ENCODE measurements around the gene LAP3. TPM values are rescaled to one million over a fixed set of nuclear protein-coding genes. Genes with fewer than 3 reads are reported as not detected.

LAP3 gene
- total and polyA plus RNA-seq, 12 donors: 22.7 to 176 (median 105) TPM

DNA sequence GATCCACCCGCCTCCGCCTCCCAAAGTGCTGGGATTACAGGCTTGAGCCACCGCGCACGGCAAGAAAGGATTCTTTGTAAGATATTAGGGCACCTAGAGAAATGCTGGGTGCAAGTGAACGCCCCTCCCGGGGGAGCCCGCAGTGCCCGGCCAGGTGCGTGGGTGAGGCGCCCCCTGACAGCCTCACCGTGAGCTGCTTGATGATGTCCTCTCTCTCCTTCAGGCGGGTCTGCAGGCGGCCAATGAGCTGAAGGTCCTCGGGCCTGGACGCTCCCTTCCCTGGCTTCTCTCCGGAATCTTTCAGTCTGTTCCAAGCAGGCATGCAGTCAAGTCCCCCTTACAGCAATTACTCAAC is 59.3 kb downstream of the LAP3 start:
- Histone ChIP-seq H3K4me3 (no peak overlapping the region), H3K27me3 (no peaks in the 10 kb centered on the region), H3K27ac (no peak overlapping the region), H3K36me3 (replicated peaks in 1 of 2) (peaks cover 0 to 32% of the 10 kb centered on the region in 2 donors), H3K9me3 (replicated peaks in 1 of 3) (no peaks in the 10 kb centered on the region), H3K4me1 (replicated peaks in 1 of 2) (no peaks in the 10 kb centered on the region)
- no peak for TF ChIP-seq POLR2A (IDR thresholded peaks at IDR 0.05)
- TF ChIP-seq, protein P1, sequence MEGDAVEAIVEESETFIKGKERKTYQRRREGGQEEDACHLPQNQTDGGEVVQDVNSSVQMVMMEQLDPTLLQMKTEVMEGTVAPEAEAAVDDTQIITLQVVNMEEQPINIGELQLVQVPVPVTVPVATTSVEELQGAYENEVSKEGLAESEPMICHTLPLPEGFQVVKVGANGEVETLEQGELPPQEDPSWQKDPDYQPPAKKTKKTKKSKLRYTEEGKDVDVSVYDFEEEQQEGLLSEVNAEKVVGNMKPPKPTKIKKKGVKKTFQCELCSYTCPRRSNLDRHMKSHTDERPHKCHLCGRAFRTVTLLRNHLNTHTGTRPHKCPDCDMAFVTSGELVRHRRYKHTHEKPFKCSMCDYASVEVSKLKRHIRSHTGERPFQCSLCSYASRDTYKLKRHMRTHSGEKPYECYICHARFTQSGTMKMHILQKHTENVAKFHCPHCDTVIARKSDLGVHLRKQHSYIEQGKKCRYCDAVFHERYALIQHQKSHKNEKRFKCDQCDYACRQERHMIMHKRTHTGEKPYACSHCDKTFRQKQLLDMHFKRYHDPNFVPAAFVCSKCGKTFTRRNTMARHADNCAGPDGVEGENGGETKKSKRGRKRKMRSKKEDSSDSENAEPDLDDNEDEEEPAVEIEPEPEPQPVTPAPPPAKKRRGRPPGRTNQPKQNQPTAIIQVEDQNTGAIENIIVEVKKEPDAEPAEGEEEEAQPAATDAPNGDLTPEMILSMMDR (IDR thresholded peaks at IDR 0.05): no peak
- intact Hi-C loops (cut with DNase I): loop anchor here in 1 of 2 donors (5.0 kb wide), 1 partner anchor 89 kb away; no protein-coding TSS in a partner anchor
- no peak for DNase-seq
- WGBS, 4 donors: 85 to 97% (median 88%) methylated on average over 6 to 17 of the region's 17 CpGs

DNA sequence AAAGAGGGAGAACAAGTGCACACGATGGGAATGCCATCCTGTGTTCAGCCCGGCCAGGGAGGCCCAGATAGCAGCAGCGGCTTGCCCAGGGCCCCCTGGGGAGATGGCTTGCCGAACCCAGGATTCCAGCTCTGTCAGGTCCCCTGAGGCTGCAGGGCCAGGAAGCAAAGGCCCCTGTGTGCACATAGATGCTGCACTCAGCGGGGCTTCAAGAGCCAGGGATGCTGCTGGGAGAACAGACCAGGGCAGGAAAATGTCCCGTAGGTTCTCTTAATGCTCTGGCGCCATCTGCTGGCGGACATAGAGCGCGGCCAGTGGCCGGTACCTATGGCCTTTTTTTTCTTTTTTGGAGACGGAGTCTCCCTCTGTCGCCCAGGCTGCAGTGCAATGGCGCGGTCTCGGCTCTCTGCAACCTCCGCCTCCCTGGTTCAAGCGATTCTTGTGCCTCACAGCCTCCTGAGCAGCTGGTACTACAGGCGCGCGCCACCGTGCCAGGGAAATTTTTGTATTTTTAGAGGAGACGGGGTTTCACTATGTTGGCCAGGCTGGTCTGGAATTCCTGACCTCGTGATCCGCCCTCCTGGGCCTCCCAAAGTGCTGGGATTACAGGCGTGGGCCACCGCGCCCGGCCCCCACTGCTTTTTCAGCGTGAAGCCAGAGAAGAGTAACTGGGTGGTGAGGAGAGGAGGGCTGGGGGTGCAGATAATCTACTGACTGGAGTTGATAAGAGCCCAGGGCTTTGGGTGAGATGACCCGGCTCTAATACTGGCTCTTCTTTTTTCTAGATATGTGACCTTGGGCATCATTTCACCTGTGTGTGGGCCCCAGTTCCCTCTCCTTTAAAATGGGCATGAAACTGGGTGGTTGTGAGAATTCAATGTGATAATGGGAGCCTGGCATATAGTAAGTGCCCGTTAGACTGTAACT is 60.0 kb downstream of the LAP3 start:
- peaks cover 0 to 26% of the 10 kb centered on the region in 2 donors for H3K36me3 ChIP-seq (replicated peaks in 1 of 2)
- H3K27ac ChIP-seq: no peak overlapping the region
- 52 to 64% (median 57%) methylated on average over 20 to 32 of the region's 32 CpGs for WGBS, 4 donors
- DNase-seq: peak; percentile 68 to 89 (median 82)
- no peak overlapping the region for H3K4me3 ChIP-seq
- TF ChIP-seq POLR2A (IDR thresholded peaks at IDR 0.05): no peak
- TF ChIP-seq, protein P1 (IDR thresholded peaks at IDR 0.05): peak; percentile 69 to 90 (median 82)
- H3K9me3 ChIP-seq (replicated peaks in 1 of 3): no peaks in the 10 kb centered on the region
- H3K4me1 ChIP-seq (replicated peaks in 1 of 2): no peaks in the 10 kb centered on the region
- intact Hi-C loops (cut with DNase I): loop anchor here in 1 of 2 donors (5.0 kb wide), 1 partner anchor 90 kb away; no protein-coding TSS in a partner anchor
- H3K27me3 ChIP-seq: no peaks in the 10 kb centered on the region

DNA sequence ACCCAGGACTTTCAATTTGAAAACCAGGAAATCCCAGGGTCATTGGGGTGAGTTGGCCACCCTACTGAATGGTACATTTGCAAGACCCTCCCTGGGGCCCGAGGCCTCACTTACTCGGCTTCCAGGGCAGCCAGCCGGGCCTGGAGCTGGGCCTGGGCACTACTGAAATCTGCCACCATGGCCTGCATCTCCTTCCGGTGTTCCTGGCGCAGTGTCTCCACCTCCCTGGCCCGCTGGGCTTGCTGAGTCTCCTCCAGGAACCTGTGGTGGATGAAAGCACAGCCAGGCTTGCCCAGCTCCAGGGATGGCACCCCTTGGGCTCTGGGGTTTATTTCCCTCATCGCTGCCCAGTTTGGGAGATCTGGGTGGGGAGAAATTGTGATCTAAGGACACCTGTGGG is 62.1 kb downstream of the LAP3 start:
- Histone ChIP-seq H3K36me3 (replicated peaks in 1 of 2) (peaks cover 0 to 4% of the 10 kb centered on the region in 2 donors), H3K27me3 (no peaks in the 10 kb centered on the region)
- intact Hi-C loops (cut with DNase I): loop anchor here in 1 of 2 donors (5.0 kb wide), 1 partner anchor 92 kb away; no protein-coding TSS in a partner anchor

DNA sequence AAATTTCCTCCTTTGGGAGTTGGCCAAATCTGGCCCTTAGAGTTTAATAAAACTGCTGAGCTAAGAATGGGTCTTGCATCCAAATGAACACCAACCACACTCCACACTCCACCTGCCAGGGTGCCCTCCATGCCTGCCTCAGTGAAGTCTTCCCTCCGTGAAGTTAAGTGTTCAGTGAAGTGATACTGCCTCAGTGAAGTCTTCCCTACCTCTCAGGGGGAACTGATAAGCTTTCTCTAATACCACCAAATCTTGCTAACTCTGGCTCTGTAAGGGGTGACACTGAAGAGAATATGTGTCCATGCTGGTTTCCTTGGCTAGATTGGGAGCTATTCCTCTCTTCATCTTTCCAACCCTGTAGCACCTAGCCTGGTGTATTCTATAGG is 65.4 kb downstream of the LAP3 start:
- Histone ChIP-seq H3K36me3 (replicated peaks in 1 of 2) (no peaks in the 10 kb centered on the region), H3K9me3 (replicated peaks in 1 of 3) (no peaks in the 10 kb centered on the region), H3K27me3 (no peaks in the 10 kb centered on the region), H3K4me1 (replicated peaks in 1 of 2) (no peaks in the 10 kb centered on the region), H3K4me3 (no peak overlapping the region), H3K27ac (no peak overlapping the region)
- intact Hi-C loops (cut with DNase I): no loop called here
- no peak for DNase-seq
- WGBS, 4 donors: 74 to 100% (median 83%) methylated on average over 1 of the region's 1 CpG
- TF ChIP-seq, protein P1 (IDR thresholded peaks at IDR 0.05): no peak

More for the DNA sequence above, 62.1 kb downstream of the LAP3 start:
- 75 to 82% (median 78%) methylated on average over 6 to 7 of the region's 7 CpGs; no CpG with 5 or more reads in 1 of the 4 donors for WGBS, 4 donors
- no peaks in the 10 kb centered on the region for H3K4me1 ChIP-seq (replicated peaks in 1 of 2)
- DNase-seq: no peak
- no peaks in the 10 kb centered on the region for H3K9me3 ChIP-seq (replicated peaks in 1 of 3)
- no peak overlapping the region for H3K27ac ChIP-seq
- no peak overlapping the region for H3K4me3 ChIP-seq
- no peak for TF ChIP-seq POLR2A (IDR thresholded peaks at IDR 0.05)
- TF ChIP-seq, protein P1 (IDR thresholded peaks at IDR 0.05): no peak

All from adrenal gland (tissue), 12 donors.